ENCODE results near the gene OTX2. TPM values are rescaled to one million over a fixed set of nuclear protein-coding genes. Genes with fewer than 3 reads are reported as not detected.

OTX2 gene
- total and polyA plus RNA-seq, 2 experiments from 2014 or later = 16.5 to 23.9 TPM

GRCh38 chr14:56844406-56845002 is 34.2 kb upstream of the OTX2 start:
- Mint-ChIP-seq H3K4me1 (peaks cover 52% of the 10 kb centered on the region), H3K27me3 (ENCODE audit: insufficient read depth, low read depth, poor library complexity) (peaks cover 61% of the 10 kb centered on the region), H3K9me3 (no peaks in the 10 kb centered on the region; the same call in 2 of the 3 replicates), H3K36me3 (ENCODE audit: low read depth) (no peaks in the 10 kb centered on the region), H3K27ac (no peak overlapping the region), H3K4me3 (no peak overlapping the region)
- DNase-seq (ENCODE audit: low spot score) = peak; percentile 54
- Histone ChIP-seq H3K36me3 (ENCODE audit: insufficient read depth) (no peaks in the 10 kb centered on the region), H3K4me3 (peak overlapping the region; percentile 20), H3K27ac (ENCODE audit: low read depth) (no peak overlapping the region), H3K27me3 (ENCODE audit: insufficient read depth) (peaks cover 91% of the 10 kb centered on the region), H3K4me2 (peak overlapping the region; percentile 62), H2AFZ (no peak overlapping the region), H4K20me1 (replicated peaks; ENCODE audit: insufficient read depth) (no peaks in the 10 kb centered on the region), H3K4me1 (ENCODE audit: insufficient read depth) (peaks cover 47% of the 10 kb centered on the region), H3K9me2 (ENCODE audit: insufficient read depth) (no peaks in the 10 kb centered on the region), H3F3A (replicated peaks; ENCODE audit: low read depth) (0 out of 2 replicates have a peak, but pooled peaks cover 2% of the 10 kb centered on the region), H3K79me2 (replicated peaks; ENCODE audit: insufficient read depth) (no peaks in the 10 kb centered on the region)
- peak; percentile 10 to 15; a peak in 2 of 4 replicates for TF ChIP-seq CTCF (conservative IDR thresholded peaks at IDR 0.05; ENCODE audit: low read depth in 2 of 2)
- peak; percentile 50 for TF ChIP-seq EZH2 (IDR thresholded peaks at IDR 0.05; ENCODE audit: low read depth, unreplicated experiment)
- no peak for TF ChIP-seq ZNF331 (CRISPR knock-in tag; IDR thresholded peaks at IDR 0.05; ENCODE audit: low read depth)
- no peak for TF ChIP-seq ZNF114 (CRISPR knock-in tag; IDR thresholded peaks at IDR 0.05)
- TF ChIP-seq STAT1 (IDR thresholded peaks at IDR 0.05; ENCODE audit: unreplicated experiment) = no peak
- peak; percentile 9 for ATAC-seq

GRCh38 chr14:56841611-56842010 is 31.3 kb upstream of the OTX2 start:
- TF ChIP-seq ZNF331 (CRISPR knock-in tag; IDR thresholded peaks at IDR 0.05; ENCODE audit: low read depth) = no peak
- no peak for TF ChIP-seq ZNF114 (CRISPR knock-in tag; IDR thresholded peaks at IDR 0.05)
- TF ChIP-seq ZNF462 (CRISPR knock-in tag; IDR thresholded peaks at IDR 0.05) = no peak
- Mint-ChIP-seq H3K27ac (no peak overlapping the region), H3K27me3 (ENCODE audit: insufficient read depth, low read depth, poor library complexity) (peaks cover 35% of the 10 kb centered on the region), H3K9me3 (no peaks in the 10 kb centered on the region; the same call in 2 of the 3 replicates), H3K4me3 (no peak overlapping the region), H3K36me3 (ENCODE audit: low read depth) (no peaks in the 10 kb centered on the region), H3K4me1 (peaks cover 29% of the 10 kb centered on the region)
- Histone ChIP-seq H3K4me3 (no peak overlapping the region), H3K4me2 (no peak overlapping the region), H3F3A (replicated peaks; ENCODE audit: low read depth) (0 out of 2 replicates have a peak, but pooled peaks cover 2% of the 10 kb centered on the region), H3K79me2 (replicated peaks; ENCODE audit: insufficient read depth) (no peaks in the 10 kb centered on the region), H3K27ac (ENCODE audit: low read depth) (no peak overlapping the region), H4K20me1 (replicated peaks; ENCODE audit: insufficient read depth) (no peaks in the 10 kb centered on the region), H3K36me3 (ENCODE audit: insufficient read depth) (no peaks in the 10 kb centered on the region), H2AFZ (no peak overlapping the region), H3K9me2 (ENCODE audit: insufficient read depth) (no peaks in the 10 kb centered on the region), H3K27me3 (ENCODE audit: insufficient read depth) (peaks cover 76% of the 10 kb centered on the region), H3K4me1 (ENCODE audit: insufficient read depth) (peaks cover 28% of the 10 kb centered on the region)
- ATAC-seq (no peak), DNase-seq (ENCODE audit: low spot score) (no peak)
